Activated CD8-positive, alpha-beta memory T cell treated with anti-CD3 and anti-CD28 coated beads, Interleukin-2, amount 50 U/mL, for 48 hours (primary cell): ENCODE data around the gene MIB2.

Source experiments
- DNase-seq: peaks from one replicate; pipeline ENCODE4 v3.0.0-alpha.2; 2020

The MIB2 gene

GRCh38 chr1:1616045-1616790 lies 918 bp downstream of the MIB2 start:
- DNase-seq = no peak

DNA sequence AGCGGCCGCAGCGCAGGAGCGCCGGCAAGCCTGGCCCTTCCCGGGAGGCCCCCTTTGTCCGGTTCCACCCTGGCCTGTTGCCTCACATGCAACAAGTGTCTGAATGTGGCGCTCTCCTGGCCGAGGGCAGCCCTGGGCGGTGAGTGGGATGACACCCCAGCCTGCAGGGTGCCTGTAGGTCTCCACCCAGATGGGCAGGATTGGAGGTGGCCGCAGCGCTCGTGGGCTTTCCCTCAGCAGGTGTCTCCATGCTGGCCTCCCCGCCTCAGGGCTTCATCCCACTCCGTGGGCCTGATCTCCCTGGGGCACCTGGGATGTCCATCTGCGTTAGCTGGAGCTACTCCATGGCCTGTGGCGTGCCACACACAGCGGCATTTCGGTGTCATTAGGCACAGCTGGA lies 1.5 kb downstream of the MIB2 start:
- DNase-seq = no peak

DNA sequence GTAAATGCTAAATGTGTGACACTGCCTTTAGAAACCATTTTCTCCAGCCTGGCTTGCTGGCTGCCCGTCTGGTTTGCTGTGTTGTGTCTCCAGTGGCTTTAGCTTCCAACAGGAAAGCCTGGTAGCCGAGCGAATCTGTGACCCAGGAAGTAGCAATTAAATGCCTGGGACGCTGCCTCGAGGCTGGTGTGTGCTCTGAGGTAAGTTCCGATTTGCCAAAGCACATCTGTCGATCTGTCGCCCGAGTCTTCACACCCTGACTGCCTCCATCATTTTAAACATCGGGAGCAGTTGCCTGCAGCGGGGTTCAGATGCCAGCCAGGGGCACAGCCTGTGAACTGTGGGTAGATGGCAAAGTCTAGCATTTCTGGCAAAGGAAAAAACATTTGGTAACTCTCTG lies 2.2 kb downstream of the MIB2 start:
- DNase-seq = no peak

DNA sequence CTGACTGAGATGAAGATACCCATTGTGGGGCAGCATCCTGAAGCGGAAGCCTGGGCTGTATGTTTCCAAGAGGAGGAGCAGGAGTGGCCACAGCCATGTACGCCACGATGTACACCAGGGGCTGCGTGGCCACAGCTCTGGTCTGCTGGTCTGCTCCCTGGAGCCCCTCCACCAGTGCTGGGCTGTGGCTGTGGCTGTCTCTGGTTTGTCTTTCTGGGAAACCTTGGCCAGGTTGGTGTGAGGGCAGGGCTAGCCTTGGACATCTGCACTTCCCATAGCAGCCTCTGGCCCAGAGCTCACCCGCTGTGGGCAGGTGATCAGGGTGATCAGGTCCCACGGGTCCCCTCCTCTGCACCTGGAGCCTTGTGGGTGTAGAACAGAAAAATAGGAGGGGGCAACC lies 2.6 kb downstream of the MIB2 start:
- no peak for DNase-seq

- no peak for DNase-seq
Measured at GRCh38 chr1:1618396-1619068, 3.2 kb downstream of the MIB2 start.

DNA sequence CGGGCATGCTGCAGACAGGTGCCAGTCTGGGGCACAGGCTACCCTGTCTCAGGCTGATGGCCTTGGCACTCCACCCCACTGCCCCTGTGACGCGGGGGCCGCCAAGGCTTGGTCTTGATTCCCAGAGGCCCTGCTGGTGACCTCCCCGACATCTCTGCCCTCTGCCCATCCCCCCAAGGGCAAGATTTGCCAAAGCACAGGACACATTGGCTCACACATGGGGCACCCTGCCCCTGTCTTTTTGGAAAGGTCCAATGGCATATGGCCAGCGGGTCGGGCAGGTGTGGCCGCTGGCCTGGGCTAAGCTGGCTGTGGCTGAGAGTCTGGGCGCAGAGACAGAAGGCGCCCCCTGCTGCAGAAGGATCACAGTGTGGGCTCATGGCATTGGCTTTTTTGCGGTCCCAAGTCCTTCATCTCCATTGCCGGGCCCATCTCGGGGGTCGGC lies 4.6 kb downstream of the MIB2 start:
- no peak for DNase-seq

GRCh38 chr1:1620433-1621139 lies 5.3 kb downstream of the MIB2 start:
- no peak for DNase-seq

DNA sequence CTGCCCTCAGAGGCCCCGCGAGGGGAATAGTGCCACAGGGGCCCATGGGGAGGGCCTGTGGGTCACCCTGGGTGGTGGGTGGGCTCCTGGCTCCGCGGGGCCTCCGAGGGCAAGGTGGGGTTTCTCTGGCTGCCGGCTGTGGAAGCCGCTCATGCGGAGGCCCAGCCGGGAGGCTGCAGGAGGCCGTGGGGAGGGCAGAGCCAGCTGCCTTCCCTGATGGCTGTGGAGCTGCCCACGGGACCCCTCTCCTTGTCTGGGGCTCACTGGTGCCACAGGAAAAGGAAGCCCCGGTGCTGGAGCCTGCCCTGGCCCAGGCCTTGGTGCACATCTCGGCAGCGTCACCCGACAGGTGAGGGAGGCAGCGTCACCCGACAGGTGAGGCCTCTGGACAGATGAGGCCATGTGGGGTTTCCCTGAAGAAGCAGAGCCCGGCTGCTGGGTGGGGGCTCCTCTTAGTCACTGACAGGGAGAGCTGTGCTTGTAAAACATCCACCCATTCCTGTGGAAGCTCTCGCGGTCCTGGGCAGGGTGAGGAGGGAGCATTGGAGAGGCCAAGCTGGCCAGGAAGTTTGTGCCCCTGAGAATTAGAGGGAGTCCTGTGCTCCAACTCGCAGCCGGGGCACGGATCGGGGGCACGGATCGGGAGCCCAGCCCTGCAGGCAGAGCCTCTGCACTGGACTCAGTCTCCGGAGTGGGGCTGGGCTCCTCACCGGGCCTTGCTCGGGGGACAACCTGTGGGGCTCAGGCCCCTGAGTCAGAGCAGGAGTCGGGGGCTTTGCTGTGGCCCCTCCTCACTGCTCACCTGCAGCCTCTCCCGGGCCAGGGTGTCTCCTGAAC lies 6.1 kb downstream of the MIB2 start:
- DNase-seq = no peak

GRCh38 chr1:1622010-1622787 lies 6.9 kb downstream of the MIB2 start:
- DNase-seq = no peak

GRCh38 chr1:1622788-1623094 lies 7.4 kb downstream of the MIB2 start:
- DNase-seq = no peak

GRCh38 chr1:1623181-1623630 lies 7.9 kb downstream of the MIB2 start:
- DNase-seq = no peak

DNA sequence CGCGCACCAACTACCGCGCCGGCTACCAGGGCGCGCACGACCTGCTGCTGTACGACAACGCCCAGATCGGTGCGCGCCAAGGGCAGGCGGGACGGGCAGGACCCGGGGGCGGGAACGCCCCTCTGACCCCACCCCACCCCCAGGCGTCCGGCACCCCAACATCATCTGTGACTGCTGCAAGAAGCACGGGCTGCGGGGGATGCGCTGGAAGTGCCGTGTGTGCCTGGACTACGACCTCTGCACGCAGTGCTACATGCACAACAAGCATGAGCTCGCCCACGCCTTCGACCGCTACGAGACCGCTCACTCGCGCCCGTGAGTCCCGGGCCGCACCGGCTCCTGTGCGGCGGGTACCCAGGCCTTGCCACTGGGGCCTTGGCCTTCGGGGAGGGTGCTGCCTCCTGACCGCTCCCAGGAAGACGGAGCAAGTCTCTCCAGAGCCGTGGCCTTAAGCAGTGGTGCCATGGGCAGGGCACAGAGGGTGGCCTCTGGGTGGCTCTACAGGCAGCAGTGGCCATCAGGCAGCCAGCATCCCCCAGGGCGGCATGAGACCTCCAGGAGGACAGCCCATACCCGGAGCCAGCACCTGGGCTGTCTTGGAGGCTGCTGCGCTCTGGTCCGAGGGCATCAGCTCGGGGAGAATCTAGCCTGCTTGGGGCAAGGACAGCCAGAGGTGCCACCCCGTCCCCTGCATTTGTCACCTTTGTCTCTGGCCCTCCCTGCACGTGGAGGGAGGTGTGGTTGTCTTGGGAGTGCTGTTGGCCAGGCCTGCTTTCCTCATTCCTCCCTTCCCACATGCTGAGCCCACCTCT lies 8.5 kb downstream of the MIB2 start:
- DNase-seq = no peak

GRCh38 chr1:1624443-1625403 lies 9.4 kb downstream of the MIB2 start:
- no peak for DNase-seq

GRCh38 chr1:1625404-1625775 lies 10.1 kb downstream of the MIB2 start:
- no peak for DNase-seq

- DNase-seq = no peak
Measured at GRCh38 chr1:1625824-1626206, 10.5 kb downstream of the MIB2 start.

GRCh38 chr1:1626207-1627141 lies 11.2 kb downstream of the MIB2 start:
- no peak for DNase-seq

DNA sequence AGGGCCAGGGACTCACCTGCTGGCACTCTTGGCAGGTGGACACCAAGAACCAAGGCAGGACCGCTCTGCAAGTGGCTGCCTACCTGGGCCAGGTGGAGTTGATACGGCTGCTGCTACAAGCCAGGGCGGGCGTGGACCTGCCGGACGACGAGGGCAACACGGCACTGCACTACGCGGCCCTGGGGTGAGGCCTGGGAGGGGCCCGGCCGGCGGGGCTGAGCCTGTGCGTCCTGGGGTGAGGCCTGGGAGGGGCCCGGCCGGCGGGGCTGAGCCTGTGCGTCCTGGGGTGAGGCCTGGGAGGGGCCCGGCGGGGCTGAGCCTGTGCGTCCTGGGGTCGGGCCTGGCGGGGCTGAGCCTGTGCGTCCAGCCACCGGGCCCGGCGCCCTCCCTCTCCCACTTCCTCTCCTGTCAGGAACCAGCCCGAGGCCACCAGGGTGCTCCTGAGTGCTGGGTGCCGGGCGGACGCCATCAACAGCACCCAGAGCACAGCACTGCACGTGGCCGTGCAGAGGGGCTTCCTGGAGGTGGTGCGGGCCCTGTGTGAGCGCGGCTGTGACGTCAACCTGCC lies 12.0 kb downstream of the MIB2 start:
- no peak for DNase-seq

- no peak for DNase-seq
Measured at GRCh38 chr1:1627829-1628753, 12.8 kb downstream of the MIB2 start.
